NCI-H748 treated with DMSO at 0.1 percent for 48 hours (cell line): Measurements from ENCODE around the gene FER1L5.

Experiments used
- DNase-seq: peaks from one replicate; lab custom pipeline; 2025; lab: John Stamatoyannopoulos, UW

The FER1L5 gene

DNA sequence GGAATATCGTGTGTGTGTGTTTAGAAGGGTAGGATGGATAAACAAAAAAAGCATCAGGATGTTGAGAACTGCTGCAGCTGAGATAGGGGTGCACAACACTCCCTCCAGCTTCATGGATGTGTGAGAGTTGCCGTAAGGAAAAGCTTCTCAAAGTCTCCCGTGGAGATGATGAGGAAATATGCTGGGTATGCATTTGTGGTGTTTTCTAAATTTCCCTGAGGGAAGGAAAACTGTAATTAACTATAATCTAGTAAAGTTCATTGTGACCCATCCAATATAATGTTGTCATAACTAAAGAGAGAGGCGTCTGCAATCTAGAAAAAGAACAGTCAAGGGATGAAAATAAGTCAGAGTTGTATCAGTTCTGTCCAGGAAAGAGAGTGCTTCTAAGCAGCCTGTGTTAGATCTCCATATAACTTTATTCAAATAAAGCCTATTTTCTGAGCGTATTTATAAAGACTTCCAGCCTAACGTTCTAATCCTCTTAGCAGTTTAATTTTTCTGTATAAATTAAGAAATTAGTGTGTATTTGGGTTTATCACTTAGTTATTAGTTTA, 104.6 kb downstream of the FER1L5 start:
- DNase-seq, result no peak

DNA sequence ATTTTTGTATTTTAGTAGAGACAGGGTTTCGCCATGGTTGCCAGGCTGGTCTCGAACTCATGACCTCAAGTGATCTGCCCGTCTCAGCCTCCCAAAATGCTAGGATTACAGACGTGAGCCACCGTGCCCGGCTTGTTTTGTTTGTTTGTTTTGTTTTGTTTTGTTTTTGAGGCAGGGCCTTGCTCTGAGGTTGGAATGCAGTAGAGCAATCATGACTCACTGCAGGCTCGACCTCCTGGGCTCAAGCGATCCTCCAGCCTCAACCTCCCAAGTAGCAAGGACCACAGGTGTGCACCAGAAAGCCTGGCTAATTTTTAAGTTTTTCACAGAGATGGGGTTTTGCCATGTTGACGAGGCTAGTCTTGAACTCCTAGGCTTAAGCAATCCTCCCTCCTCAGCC, 109.2 kb downstream of the FER1L5 start:
- no peak for DNase-seq

- DNase-seq, result no peak
These were observed 111.2 kb downstream of the FER1L5 start for GRCh38 chr2:96753661-96754282.

DNA sequence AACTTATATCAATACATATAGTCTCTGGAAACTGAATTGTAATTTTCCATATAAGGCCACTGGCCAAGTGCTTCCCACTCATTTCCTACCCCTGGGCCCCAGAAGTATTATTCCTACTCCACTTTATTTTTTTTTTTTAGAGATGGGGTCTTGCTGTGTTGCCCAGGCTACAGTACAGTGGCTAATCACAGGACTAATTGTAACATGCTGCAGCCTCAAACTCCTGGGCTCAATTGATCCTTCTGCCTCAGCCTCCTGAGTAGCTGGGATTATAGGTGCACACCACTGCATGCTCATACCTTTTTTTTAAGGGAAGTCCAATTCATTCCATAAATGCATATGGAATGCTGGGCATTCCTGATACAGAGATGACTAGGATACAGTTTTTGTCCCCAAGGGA, 111.8 kb downstream of the FER1L5 start:
- DNase-seq, result no peak
